ENCODE results near the gene GNG7.
"Not testable (repeated sequence)": the region's sequence is repeated elsewhere in the genome, so short reads cannot be mapped to it uniquely, and the experiment has no call there.

GNG7 gene

GRCh38 chr19:2569596-2570465 is 132.7 kb downstream of the GNG7 start:
- no peak for DNase-seq

- no peak for DNase-seq
These were observed 134.5 kb downstream of the GNG7 start for GRCh38 chr19:2567996-2568395.

- DNase-seq, result no peak
These were observed 134.9 kb downstream of the GNG7 start for GRCh38 chr19:2567580-2567979.

- not testable (repeated sequence) for DNase-seq
These were observed 138.9 kb downstream of the GNG7 start for GRCh38 chr19:2563546-2563945.

- DNase-seq, result no peak
These were observed 140.6 kb downstream of the GNG7 start for GRCh38 chr19:2561895-2562294.

- DNase-seq, result no peak
These were observed 141.3 kb downstream of the GNG7 start for GRCh38 chr19:2561221-2561620.

- no peak for DNase-seq
These were observed 142.1 kb downstream of the GNG7 start for GRCh38 chr19:2560369-2560768.

GRCh38 chr19:2558543-2558942 is 144.0 kb downstream of the GNG7 start:
- DNase-seq, result no peak

GRCh38 chr19:2558131-2558530 is 144.4 kb downstream of the GNG7 start:
- DNase-seq, result not testable (repeated sequence)

- no peak for DNase-seq
These were observed 145.4 kb downstream of the GNG7 start for GRCh38 chr19:2557093-2557440.

- DNase-seq, result no peak
These were observed 146.0 kb downstream of the GNG7 start for GRCh38 chr19:2556221-2557092.

- no peak for DNase-seq
These were observed 146.9 kb downstream of the GNG7 start for GRCh38 chr19:2555422-2556220.

GRCh38 chr19:2554856-2555255 is 147.6 kb downstream of the GNG7 start:
- DNase-seq, result peak; percentile 61

- no peak for DNase-seq
These were observed 149.0 kb downstream of the GNG7 start for GRCh38 chr19:2553510-2553909.

GRCh38 chr19:2552859-2553258 is 149.6 kb downstream of the GNG7 start:
- no peak for DNase-seq

- no peak for DNase-seq
These were observed 150.7 kb downstream of the GNG7 start for GRCh38 chr19:2551864-2552185.

GRCh38 chr19:2551172-2551863 is 151.2 kb downstream of the GNG7 start:
- no peak for DNase-seq

- peak; percentile 68 for DNase-seq
These were observed 151.9 kb downstream of the GNG7 start for GRCh38 chr19:2550431-2551171.

GRCh38 chr19:2549701-2550191 is 152.7 kb downstream of the GNG7 start:
- DNase-seq, result peak; percentile 97

- DNase-seq, result no peak
These were observed 153.5 kb downstream of the GNG7 start for GRCh38 chr19:2548966-2549365.

GRCh38 chr19:2547721-2548120 is 154.8 kb downstream of the GNG7 start:
- DNase-seq, result no peak
